Bronchial epithelial cell (primary cell): Measurements from ENCODE around the gene HOXB8. TPM values are rescaled to one million over a fixed set of nuclear protein-coding genes. Genes with fewer than 3 reads are reported as not detected.

Experiments used
- DNase-seq: peaks from one replicate; pipeline ENCODE4 v3.0.0-alpha.2; 2010; ENCODE audit warnings: low read depth
- FAIRE-seq: peaks from 2 replicates; lab custom pipeline; 2011; peaks lifted over from hg19 to GRCh38; lab: Jason Lieb, UNC
- H3K27me3 ChIP-seq: 2 replicates; pipeline ENCODE4 v1.5.1; 2011; ENCODE audit warnings: low read length; ENCODE audit not compliant: control insufficient read depth, insufficient read depth
- H3K36me3 ChIP-seq: 2 replicates; pipeline ENCODE4 v1.5.1; 2011; ENCODE audit warnings: low read length; ENCODE audit not compliant: control insufficient read depth, insufficient read depth
- H3K4me3 ChIP-seq: 2 replicates; pipeline ENCODE4 v1.5.1; 2011; ENCODE audit warnings: mild to moderate bottlenecking, low read depth, low read length, control low read depth
- total RNA-seq: library from RNA; depleted of rRNA; stranded (reverse); fragments of >200 nt; gene quantifications from 2 replicates; pipeline ENCODE4 v1.2.1, GENCODE V29; 2014
- TF ChIP-seq, protein P1 (sequence below): IDR thresholded peaks from 2 replicates; pipeline ENCODE4 v1.5.1; 2011; ENCODE audit warnings: mild to moderate bottlenecking, moderate library complexity, low read length, control low read depth, inconsistent platforms; ENCODE audit not compliant: insufficient read depth, severe bottlenecking

HOXB8 gene
- total RNA-seq, 1 donor from 2014 or later: not detected

DNA sequence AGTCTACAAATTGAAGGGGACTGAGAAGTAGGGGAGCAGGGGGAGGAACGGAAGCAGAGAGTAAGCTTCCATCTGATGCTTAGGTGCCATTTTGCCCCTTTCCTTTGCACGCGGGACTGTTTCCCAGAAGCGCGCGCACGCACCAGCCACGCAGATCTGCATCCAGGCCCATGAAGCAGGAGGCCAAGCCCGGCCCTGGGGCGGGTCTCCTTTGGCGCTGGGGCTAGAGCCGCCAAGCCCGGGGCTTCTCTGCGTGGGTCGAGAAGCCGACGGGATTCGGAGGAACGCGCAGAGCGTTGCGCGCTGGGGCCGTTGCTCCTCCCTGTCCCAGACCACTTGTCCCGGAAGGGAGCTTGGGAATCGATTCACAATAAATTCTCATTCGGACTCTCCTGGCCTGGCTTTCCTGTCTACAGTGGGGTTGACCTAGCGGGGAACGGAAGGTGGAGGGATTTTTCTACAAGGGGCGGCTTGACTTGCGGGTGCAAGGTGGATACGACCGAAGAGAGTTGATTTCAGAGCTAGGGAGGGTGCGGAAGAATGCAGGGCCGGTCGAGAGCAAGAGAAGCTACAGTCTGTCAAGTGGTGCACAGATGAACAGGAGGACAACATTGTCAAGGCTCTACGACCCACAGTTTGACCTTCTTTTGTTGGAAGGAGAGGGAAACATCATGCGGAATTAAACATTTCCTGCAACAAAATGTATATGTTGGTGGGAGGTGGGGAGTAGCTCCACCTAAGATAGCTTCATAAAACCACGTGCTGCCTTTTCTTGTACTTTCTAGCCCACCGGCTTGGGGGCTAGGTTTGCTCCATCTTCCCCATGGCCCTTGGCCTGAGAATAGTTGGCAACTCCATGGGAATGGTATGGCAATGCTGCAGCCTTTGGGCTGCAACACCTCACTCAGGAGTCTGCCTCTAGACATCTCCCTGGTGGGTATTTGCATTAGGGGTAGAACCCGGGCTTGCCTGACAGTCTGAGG is 6.6 kb upstream of the HOXB8 start:
- Histone ChIP-seq H3K36me3 (no peaks in the 10 kb centered on the region), H3K4me3 (no peak overlapping the region), H3K27me3 (peaks cover 85% of the 10 kb centered on the region)
- TF ChIP-seq, protein P1, sequence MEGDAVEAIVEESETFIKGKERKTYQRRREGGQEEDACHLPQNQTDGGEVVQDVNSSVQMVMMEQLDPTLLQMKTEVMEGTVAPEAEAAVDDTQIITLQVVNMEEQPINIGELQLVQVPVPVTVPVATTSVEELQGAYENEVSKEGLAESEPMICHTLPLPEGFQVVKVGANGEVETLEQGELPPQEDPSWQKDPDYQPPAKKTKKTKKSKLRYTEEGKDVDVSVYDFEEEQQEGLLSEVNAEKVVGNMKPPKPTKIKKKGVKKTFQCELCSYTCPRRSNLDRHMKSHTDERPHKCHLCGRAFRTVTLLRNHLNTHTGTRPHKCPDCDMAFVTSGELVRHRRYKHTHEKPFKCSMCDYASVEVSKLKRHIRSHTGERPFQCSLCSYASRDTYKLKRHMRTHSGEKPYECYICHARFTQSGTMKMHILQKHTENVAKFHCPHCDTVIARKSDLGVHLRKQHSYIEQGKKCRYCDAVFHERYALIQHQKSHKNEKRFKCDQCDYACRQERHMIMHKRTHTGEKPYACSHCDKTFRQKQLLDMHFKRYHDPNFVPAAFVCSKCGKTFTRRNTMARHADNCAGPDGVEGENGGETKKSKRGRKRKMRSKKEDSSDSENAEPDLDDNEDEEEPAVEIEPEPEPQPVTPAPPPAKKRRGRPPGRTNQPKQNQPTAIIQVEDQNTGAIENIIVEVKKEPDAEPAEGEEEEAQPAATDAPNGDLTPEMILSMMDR: no peak
- no peak for DNase-seq
- no peak for FAIRE-seq

DNA sequence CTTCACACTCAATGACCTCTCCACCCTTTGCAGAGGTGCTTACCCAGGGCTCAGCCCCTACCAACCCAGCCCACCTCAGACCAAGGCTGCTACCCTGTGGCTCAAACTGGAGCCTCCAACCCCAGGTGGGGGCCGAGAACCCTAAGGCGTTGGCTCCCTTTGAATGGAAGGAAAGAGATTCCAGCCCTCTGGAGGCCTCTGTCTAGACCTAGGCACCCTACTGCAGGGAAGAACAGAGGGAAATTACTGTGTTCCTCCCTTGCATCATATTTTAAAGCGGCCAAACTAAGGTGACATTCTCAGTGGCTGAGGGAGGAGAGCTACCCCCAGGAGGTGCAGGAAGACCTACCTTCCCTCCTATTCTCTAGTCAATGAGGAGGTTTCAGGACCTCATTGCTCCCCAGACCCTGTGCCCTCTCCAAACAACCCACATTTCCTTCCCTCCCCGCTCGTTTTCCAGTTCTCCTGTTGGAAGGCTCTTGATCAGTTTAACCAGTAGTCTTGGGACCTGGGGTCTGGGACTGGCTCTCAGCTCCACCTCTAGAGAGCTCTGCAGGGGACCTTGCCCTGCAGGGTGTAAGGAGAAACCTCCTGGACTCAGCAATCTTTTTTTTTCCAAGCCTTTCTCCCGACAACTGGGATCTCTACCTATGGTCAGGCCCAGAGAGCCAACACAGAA is 5.5 kb upstream of the HOXB8 start:
- no peaks in the 10 kb centered on the region for H3K36me3 ChIP-seq
- TF ChIP-seq, protein P1: no peak
- peaks cover 89% of the 10 kb centered on the region for H3K27me3 ChIP-seq
- FAIRE-seq (no peak), DNase-seq (no peak)
- H3K4me3 ChIP-seq: no peak overlapping the region

DNA sequence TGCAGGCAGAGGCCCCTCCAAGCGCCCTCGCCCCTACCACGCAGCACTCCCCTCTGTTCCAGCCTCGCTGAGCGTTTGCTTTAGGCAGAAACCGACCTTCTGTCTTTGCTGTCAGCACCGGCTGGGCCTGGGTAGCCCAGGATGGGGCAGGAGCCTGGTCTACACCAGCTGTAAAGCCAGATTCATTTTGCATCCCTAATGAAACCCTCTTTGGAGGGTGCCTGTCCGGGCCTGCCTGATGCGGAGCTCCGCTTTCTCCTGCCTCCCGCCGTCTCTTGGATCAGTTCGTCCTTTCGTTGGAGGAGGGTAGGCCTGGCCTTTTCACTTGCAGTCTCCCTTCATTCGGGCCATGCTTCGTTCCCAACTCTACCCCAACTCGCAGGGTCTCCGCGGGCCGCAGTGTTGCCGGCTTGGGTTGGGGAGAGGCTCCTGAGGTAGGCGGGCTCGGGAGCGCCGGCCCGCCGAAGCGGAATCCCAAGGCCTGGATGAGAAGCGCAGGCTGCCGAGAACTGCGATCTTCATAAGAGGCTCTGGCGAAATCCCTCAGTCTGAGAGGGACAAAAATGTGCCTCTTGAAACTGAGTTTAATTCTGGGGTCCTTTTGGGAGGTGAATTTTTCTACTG is 4.8 kb upstream of the HOXB8 start:
- TF ChIP-seq, protein P1: no peak
- Histone ChIP-seq H3K36me3 (no peaks in the 10 kb centered on the region), H3K4me3 (no peak overlapping the region), H3K27me3 (peaks cover 89% of the 10 kb centered on the region)
- FAIRE-seq (no peak), DNase-seq (no peak)

DNA sequence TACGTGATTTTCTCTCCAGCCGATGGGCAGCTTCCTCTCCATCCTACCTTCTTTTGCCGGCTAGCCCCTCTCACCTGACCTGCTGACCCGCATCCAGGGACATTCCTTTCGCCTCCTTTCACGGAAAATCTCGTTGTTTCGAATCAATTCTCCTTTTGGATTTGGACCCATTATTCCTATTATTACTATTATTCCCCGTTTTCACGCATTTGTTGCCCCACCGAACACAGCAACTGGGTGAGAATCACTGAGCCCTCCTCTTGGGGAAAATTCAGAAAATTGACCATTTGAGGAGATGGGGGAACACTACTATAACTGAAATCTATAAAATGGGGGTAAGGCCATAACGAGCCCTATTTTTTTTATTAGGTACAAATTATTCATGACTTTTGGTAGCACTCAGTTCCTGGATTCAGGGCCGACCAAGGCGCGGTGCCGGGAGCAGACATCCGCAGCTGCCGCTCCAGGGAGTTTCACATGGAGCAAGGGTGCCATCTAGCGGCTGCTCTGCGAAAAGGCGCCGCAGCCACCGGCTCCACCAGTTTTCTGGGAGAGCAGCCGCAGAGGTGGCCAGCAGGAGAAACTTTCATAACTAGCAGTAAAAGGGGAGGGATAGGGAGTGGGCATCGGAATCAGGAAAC is 3.3 kb upstream of the HOXB8 start:
- TF ChIP-seq, protein P1: peak; percentile 89
- H3K27me3 ChIP-seq: peaks cover 86% of the 10 kb centered on the region
- H3K4me3 ChIP-seq: no peak overlapping the region
- FAIRE-seq (no peak), DNase-seq (peak; percentile 46)
- no peaks in the 10 kb centered on the region for H3K36me3 ChIP-seq

DNA sequence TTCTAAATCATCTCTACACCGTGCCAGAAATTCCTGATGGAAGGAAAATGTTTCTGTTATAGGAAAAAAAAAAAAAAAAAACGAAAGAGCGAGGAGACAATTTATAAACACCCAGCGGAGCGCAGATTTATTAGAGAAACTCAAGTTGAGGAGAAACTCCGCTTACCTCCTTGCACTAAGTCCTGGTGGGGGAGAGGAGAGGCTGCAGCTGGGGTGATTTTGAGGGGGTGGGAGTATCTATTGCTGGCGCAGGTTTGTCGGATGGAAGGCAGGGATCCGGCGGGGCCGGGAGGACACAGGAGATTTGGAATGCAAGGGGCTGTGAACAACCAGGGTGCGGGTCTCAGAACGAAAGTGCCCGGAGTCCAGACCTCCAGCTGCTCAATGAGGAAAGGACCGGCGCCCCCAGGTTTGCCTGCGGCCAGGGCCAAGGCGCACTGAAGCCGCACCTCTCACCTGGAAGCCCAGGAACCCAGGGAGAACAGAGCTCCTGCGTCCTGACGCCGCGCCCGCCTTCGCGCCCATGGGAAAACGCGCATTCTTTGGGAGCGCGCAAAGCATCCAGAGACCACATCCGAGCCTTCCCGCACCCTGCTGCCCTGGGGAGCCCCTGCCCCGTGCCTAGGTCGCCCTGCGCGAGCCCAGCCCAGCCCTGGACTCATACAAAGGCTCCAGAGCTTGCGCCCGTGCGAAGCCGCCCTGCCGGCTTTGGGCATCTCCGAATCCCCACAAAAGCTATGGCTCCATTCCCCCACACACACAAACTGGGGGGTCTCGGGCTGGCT is 2.6 kb upstream of the HOXB8 start:
- H3K4me3 ChIP-seq: no peak overlapping the region
- FAIRE-seq: no peak
- H3K36me3 ChIP-seq: no peaks in the 10 kb centered on the region
- H3K27me3 ChIP-seq: peaks cover 83% of the 10 kb centered on the region
- DNase-seq: no peak
- TF ChIP-seq, protein P1: no peak
